ENCODE measurements around the gene RCAN2. TPM values are rescaled to one million over a fixed set of nuclear protein-coding genes. Genes with fewer than 3 reads are reported as not detected.

RCAN2 gene
- total and polyA plus RNA-seq, 10 donors = 2.4 to 15.7 (median 7.2) TPM

GRCh38 chr6:46502486-46503119 lies 11.4 kb upstream of the RCAN2 start:
- DNase-seq = no peak
- peaks cover 0 to 9% (median 0%) of the 10 kb centered on the region in 7 donors for H3K27me3 ChIP-seq (replicated peaks in 1 of 7)
- H3K27ac ChIP-seq = no peak overlapping the region
- WGBS, 5 donors = 72 to 99% (median 84%) methylated on average over 2 of the region's 2 CpGs
- intact Hi-C loops (cut with DNase I; ENCODE audit: low total_unique reads) = no loop called here
- H3K4me1 ChIP-seq = no peaks in the 10 kb centered on the region
- TF ChIP-seq POLR2A (IDR thresholded peaks at IDR 0.05) = no peak
- TF ChIP-seq POLR2AphosphoS5 (IDR thresholded peaks at IDR 0.05) = no peak
- no peak for TF ChIP-seq CTCF (IDR thresholded peaks at IDR 0.05 in 8 of 11, conservative IDR thresholded peaks at IDR 0.05 in 3 of 11)
- no peaks in the 10 kb centered on the region for H3K9me3 ChIP-seq
- H3K4me3 ChIP-seq = no peak overlapping the region
- no peaks in the 10 kb centered on the region for H3K36me3 ChIP-seq

- Histone ChIP-seq H3K9me3 (no peaks in the 10 kb centered on the region), H3K27ac (no peak overlapping the region), H3K4me3 (no peak overlapping the region), H3K36me3 (no peaks in the 10 kb centered on the region), H3K27me3 (replicated peaks in 1 of 7) (peaks cover 0 to 18% (median 0%) of the 10 kb centered on the region in 7 donors), H3K4me1 (no peaks in the 10 kb centered on the region)
- WGBS, 5 donors = 77 to 93% (median 83%) methylated on average over 8 of the region's 8 CpGs
- intact Hi-C loops (cut with DNase I; ENCODE audit: low total_unique reads) = no loop called here
- DNase-seq = no peak
- no peak for TF ChIP-seq POLR2A (IDR thresholded peaks at IDR 0.05)
Observed at GRCh38 chr6:46501136-46502089, 10.2 kb upstream of the RCAN2 start.

- no peak for DNase-seq
- H3K4me3 ChIP-seq = no peak overlapping the region
- no peak overlapping the region for H3K27ac ChIP-seq
Observed at GRCh38 chr6:46500382-46500781, 9.1 kb upstream of the RCAN2 start.

More at GRCh38 chr6:46500382-46500781, 9.1 kb upstream of the RCAN2 start:
- Histone ChIP-seq H3K9me3 (no peaks in the 10 kb centered on the region), H3K27me3 (replicated peaks in 1 of 7) (peaks cover 0 to 18% (median 0%) of the 10 kb centered on the region in 7 donors), H3K36me3 (no peaks in the 10 kb centered on the region), H3K4me1 (no peaks in the 10 kb centered on the region)
- TF ChIP-seq CTCF (IDR thresholded peaks at IDR 0.05 in 8 of 11, conservative IDR thresholded peaks at IDR 0.05 in 3 of 11) (no peak), POLR2AphosphoS5 (IDR thresholded peaks at IDR 0.05) (no peak), POLR2A (IDR thresholded peaks at IDR 0.05) (no peak)
- intact Hi-C loops (cut with DNase I; ENCODE audit: low total_unique reads) = no loop called here
